ENCODE data around the gene SPRN.
"Not testable (repeated sequence)": the region's sequence is repeated elsewhere in the genome, so short reads cannot be mapped to it uniquely, and the experiment has no call there.

Gene SPRN

DNA sequence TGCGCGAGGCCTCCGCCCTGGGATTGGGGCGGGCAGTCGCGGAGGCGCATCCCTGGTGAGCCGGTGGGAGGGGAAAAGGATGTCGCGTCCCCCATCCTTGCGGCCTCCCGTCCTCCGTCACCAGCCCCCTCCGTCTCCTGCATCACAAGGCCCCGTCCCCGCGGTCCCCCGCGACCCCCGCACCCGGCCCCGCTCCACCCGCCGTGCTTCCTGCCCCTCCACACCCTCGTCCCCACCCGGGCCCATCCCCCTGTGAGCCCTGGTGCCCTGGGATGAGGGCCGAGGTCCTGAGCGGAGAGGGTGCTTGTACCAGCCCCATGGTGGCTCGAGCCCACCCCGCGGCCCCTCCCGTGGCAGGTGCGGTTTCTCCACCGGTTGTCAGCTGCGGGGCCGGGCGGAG is at the start of gene SPRN:
Gene SPRN (minus strand): TSS at position 25 of the 400 bp plus-strand sequence. CDS start 944 bp downstream, outside the sequence.
- not testable (repeated sequence) for FAIRE-seq; DNase-seq (ENCODE audit: insufficient read length, low spot score)

DNA sequence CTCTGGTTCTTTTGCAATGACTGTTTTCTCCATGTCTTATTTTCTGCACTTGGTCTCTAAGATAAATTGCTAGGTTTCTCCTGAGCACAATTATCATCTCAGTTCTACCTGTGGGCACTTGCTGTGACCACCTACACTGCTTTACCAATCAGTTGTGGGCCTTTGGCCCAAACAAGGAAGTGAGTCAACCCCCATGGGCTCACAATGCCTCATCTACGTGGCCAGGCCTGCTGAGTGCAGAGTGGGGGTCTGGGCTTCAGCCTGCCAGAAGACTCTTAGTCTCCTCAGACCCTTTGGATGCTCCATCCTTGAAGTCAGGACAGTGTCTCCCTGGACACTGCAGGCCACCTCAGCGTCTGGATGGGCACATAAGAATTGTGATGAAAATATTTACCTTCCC is 49.6 kb upstream of the SPRN start:
- no peak for FAIRE-seq
- no peak for DNase-seq (ENCODE audit: insufficient read length, low spot score)

DNA sequence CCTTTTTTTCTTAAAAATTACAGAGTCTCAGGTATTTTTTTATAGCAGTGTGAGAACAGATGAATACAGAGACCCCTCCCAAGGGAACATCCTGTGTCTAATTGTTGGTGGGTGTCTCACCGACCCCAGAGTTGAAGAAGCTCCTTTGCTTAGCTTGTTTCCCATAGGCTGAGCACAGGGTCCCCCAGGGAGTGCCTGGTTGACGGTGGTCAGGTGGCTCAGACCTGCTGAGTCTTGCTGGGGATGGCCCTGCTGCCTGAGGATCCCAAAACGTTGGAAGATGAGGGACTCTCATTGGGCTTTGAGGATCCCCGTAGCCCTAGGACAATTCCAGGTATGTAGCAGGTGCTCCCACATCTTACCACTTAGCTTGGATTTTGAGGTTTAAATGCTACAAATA is 48.8 kb upstream of the SPRN start:
- DNase-seq (ENCODE audit: insufficient read length, low spot score) (no peak), FAIRE-seq (no peak)

DNA sequence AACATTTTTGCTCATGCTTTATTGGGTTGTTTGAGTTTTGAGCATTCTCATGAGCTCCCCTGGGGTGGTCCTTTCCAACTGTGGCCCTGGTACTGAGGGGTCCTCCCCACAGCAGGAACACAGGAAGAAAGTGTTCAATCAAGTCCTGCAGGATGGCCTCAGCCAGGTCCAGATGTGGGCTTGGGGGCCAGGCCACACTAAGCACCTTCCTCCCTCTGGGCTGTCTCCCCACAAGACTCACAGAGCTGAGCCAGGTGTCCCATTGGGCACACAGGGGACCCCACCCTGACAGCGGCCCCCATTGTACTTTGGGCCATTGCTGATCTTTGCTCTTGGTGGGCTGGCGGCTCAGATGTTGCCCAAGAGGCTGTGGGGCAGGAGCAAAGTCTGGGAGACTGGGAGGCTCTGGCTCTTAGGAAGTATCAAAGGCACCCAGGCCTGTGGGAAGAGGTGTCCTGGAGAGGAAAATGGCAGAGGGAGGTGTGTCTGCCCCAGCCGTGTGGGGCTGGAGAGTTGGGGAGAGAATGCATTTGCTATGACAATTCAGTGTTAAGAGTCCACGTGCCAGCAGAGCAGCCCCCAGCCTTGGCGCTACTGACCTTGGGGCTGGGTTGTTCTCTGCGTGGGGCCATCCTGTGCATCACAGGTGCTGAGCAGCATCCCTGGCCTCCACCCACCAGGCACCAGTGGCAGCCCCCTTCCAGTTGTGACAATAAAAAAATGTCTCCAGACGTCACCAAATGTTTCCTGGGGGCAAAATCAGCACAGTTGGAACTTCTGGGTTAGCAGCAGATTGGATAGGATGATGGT is 47.1 kb upstream of the SPRN start:
- FAIRE-seq (no peak), DNase-seq (ENCODE audit: insufficient read length, low spot score) (no peak)

DNA sequence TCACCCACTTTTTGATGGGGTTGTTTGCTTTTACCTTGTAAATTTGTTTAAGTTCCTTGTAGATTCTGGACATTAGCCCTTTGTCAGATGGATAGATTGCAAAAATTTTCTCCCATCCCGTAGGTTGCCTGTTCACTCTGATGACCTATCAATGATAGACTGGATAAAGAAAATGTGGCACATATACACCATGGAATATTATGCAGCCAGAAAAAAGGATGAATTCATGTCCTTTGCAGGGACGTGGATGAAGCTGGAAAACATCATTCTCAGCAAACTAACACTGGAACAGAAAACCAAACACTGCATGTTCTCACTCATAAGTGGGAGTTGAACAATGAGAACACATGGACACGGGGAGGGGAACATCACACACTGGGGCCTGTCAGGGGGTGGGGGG is 44.8 kb upstream of the SPRN start:
- FAIRE-seq; DNase-seq (ENCODE audit: insufficient read length, low spot score): not testable (repeated sequence)

- FAIRE-seq (no peak), DNase-seq (ENCODE audit: insufficient read length, low spot score) (no peak)
Observed at GRCh38 chr10:133467286-133467911, 43.0 kb upstream of the SPRN start.

GRCh38 chr10:133466683-133467275 is 42.4 kb upstream of the SPRN start:
- no peak for FAIRE-seq
- DNase-seq (ENCODE audit: insufficient read length, low spot score) = no peak

DNA sequence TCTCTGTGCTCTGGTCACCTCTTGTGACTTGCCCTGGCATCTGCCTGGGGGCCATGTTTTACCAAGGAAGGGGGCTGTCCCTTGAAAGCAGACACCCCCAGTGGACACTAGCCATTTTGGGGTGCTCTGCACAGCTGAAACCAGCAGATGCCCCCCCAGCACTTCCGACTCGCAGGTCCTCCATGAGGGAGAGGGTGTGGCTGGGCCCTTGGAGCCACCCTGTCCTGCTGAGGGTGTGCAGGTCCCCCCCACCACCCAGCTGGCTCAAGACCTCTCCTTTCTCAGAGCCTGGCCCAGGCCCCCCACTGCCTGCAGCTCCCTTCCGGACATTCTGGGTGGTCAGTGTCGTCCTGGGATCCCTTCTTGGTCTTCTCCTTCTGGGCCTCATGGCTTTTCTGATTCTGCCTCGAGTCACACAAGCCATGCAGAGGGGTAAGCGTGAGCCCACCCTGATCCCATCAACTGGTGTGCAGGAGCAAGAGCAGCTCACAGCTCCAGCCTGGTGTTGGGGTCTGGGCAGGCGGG is 41.6 kb upstream of the SPRN start:
- FAIRE-seq (no peak), DNase-seq (ENCODE audit: insufficient read length, low spot score) (no peak)

- no peak for DNase-seq (ENCODE audit: insufficient read length, low spot score)
- no peak for FAIRE-seq
Observed at GRCh38 chr10:133465191-133465949, 40.9 kb upstream of the SPRN start.

GRCh38 chr10:133464582-133465031 is 40.2 kb upstream of the SPRN start:
- DNase-seq (ENCODE audit: insufficient read length, low spot score) = no peak
- no peak for FAIRE-seq

GRCh38 chr10:133462512-133463305 is 38.3 kb upstream of the SPRN start:
- FAIRE-seq = no peak
- no peak for DNase-seq (ENCODE audit: insufficient read length, low spot score)

DNA sequence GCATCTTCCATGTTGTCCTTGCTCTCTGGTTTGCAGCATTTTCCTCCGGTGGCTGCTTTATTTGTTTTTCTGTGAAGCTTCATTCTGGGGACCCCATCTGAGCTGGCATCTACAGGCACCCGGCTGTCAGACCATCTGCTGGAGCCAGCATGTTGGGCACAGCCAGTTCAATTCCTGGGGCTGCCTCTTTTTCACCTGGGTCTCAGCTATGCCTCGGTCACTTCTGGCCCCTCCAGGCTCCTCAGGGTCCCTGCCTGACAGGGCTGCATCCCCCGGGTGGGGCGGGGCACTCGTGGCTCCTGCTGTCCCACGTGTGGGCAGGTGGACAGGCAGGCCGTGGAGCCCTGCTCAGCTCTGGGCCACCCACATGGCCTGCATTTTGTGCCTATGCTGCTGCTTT is 37.4 kb upstream of the SPRN start:
- FAIRE-seq = no peak
- no peak for DNase-seq (ENCODE audit: insufficient read length, low spot score)

DNA sequence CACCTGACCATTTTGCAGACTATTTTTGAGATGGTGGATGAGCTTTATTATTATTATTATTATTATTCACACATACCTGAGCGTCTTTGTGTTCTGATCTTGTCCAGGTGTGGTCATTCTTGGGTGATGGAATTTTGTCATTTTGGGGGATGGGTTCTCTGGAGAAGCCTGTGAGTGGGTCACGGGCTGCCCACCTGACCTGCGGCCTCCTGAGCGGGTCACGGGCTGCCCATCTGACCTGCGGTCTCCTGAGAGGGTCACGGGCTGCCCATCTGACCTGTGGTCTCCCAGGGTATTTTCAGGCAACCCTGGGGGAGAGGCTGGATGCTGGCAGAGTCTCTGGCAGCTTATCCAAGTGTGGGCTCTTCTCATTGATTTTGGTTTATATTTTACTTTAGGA is 36.6 kb upstream of the SPRN start:
- DNase-seq (ENCODE audit: insufficient read length, low spot score) (no peak), FAIRE-seq (no peak)

DNA sequence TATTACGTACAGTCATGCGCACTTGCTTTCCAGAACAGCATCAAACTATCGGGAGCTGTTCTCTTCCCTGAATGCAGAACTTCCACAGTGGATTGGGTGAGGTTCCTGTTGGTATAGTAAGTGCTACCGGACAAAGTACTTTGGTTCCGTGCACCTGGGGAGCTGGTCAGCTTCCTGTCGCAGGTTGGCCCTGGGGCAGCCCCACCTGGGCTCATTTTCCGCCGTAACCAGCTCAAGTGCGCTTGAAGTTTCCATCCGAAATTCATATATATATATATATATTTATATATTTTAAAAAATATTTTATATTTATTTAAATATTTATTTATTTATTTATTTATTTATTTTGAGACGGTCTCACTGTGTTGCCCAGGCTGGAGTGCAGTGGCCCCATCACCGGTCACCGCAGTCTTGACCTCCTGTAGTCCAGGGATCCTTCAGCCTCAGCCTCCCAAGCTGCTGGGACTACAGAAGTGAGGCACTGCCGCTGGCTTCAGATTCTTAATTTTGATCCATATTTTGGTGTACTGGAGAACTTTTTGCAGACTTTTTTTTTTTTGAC is 35.9 kb upstream of the SPRN start:
- FAIRE-seq (no peak), DNase-seq (ENCODE audit: insufficient read length, low spot score) (no peak)

DNA sequence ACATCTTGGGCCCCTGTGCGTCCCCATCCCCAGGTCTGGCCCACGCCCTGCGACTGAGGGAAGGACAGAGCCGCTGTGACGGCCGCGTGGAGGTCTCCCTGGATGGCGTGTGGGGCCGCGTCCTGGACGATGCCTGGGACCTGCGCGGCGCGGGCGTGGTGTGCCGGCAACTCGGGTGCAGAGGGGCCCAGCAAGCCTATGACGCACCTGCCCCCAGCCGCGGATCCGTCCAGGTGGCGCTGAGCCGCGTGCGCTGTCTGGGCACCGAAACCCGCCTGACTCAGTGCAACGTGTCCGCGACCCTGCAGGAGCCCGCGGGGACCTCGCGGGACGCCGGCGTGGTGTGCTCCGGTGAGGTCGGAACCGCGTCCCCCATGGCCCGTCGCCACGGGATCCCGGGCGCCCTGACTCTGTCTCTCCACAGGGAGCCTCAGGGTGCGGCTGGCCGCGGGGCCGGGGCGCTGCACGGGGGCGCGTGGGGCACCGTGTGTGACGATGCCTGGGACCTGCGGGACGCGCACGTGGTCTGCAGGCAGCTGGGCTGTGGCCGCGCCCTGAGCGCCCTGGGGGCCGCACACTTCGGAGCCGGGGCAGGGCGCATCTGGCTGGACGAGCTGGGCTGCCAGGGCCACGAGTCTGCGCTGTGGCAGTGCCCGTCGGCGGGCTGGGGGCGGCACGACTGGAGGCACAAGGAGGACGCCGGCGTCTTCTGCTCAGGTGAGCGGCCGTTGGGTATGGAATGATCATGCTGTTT is 35.2 kb upstream of the SPRN start:
- FAIRE-seq = no peak

GRCh38 chr10:133458710-133459453 is 34.5 kb upstream of the SPRN start:
- FAIRE-seq (no peak), DNase-seq (ENCODE audit: insufficient read length, low spot score) (no peak)

More for the DNA sequence above, 35.2 kb upstream of the SPRN start:
- DNase-seq (ENCODE audit: insufficient read length, low spot score) = no peak

DNA sequence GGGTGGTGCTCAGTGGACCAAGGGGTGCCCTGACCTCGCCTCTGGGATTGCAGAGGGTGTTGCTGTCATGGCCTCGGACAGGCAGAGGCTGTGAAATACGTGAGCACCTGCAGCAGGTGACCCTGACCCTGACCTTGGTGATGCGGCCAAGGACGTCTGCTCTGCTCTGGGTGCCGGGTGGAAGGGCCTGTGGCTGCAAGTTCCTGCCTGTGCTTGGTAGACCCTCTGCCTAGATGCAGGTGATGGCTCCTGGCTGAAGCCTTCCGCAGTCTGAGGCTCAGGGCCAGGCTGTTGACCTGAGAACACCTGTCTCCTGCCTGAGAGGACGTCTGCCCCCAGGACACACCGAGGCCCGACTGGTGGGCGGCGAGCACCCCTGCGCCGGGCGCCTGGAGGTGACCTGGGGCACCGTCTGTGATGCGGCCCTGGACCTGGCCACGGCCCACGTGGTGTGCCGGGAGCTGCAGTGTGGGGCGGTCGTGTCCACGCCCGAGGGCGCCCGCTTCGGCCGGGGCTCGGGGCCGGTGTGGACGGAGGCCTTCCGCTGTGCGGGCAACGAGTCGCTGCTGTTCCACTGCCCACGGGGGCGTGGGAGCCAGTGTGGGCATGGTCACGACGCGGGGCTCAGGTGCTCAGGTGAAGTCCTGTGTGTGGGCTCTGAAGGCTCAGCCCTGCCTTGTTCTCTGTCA is 33.7 kb upstream of the SPRN start:
- DNase-seq (ENCODE audit: insufficient read length, low spot score) (no peak), FAIRE-seq (no peak)
